PC-3 (cell line): ENCODE measurements around the gene TRAF5. TPM values are rescaled to one million over a fixed set of nuclear protein-coding genes. Genes with fewer than 3 reads are reported as not detected.

Experiments
- ATAC-seq: fragments of 200-7000 bp; cut with Tn5 transposase; 2 replicates; pipeline ENCODE4 v1.9.1; 2020; ENCODE audit warnings: mild to moderate bottlenecking, moderate library complexity
- BruUV-seq: library from RNA; stranded (reverse); fragments of 400-500 nt; replicated peaks from 2 replicates; lab custom pipeline; 2021; lab: Mats Ljungman, UMichigan
- CTCF ChIA-PET: fragments of 300-600 bp; sonication (Branson Sonifier 250); formaldehyde crosslinking; loops from one replicate; lab custom pipeline; 2022; ENCODE audit warnings: antibody characterized with exemption; lab: Charles Lee
- POLR2A ChIA-PET: fragments of 300-600 bp; sonication (Branson Sonifier 250); formaldehyde crosslinking; loops from one replicate; lab custom pipeline; 2022; ENCODE audit warnings: antibody characterized with exemption; ENCODE audit not compliant: unreplicated experiment; lab: Charles Lee
- DNase-seq: peaks from one replicate; pipeline ENCODE4 v3.0.0-alpha.2; 2015
- H2AFZ ChIP-seq: fragments of 300-600 bp; sonication (generic); 2 replicates; pipeline ENCODE4 v1.6.0; 2016; ENCODE audit warnings: antibody characterized with exemption, low read length
- H3F3A ChIP-seq: fragments of 300-600 bp; sonication (generic); one replicate; pipeline ENCODE4 v1.6.0; 2017; ENCODE audit warnings: antibody characterized with exemption, low read length, control low read depth, mild to moderate bottlenecking; ENCODE audit not compliant: unreplicated experiment
- H3K27ac ChIP-seq: fragments of 300-600 bp; sonication (generic); 2 replicates; pipeline ENCODE4 v1.5.1; 2016; ENCODE audit warnings: mild to moderate bottlenecking, low read length
- H3K27me3 ChIP-seq: fragments of 300-600 bp; sonication (generic); 2 replicates; pipeline ENCODE4 v1.6.1; 2016; ENCODE audit warnings: low read length, mixed read lengths
- H3K36me3 ChIP-seq: fragments of 300-600 bp; sonication (generic); 2 replicates; pipeline ENCODE4 v1.6.1; 2016; ENCODE audit warnings: low read depth, mixed run types, low read length, mixed read lengths
- H3K4me1 ChIP-seq: fragments of 300-600 bp; sonication (generic); 2 replicates; pipeline ENCODE4 v1.5.1; 2016; ENCODE audit warnings: low read length; ENCODE audit not compliant: insufficient read depth
- H3K4me2 ChIP-seq: fragments of 300-600 bp; sonication (generic); 2 replicates; pipeline ENCODE4 v1.6.0; 2016; ENCODE audit warnings: low read length
- H3K4me3 ChIP-seq: fragments of 300-600 bp; sonication (generic); 2 replicates; pipeline ENCODE4 v1.5.1; 2016; ENCODE audit warnings: mild to moderate bottlenecking, low read length, mixed read lengths
- H3K79me2 ChIP-seq: fragments of 300-600 bp; sonication (generic); 2 replicates; pipeline ENCODE4 v1.6.1; 2017; ENCODE audit warnings: low read length, mixed read lengths
- H3K9ac ChIP-seq: fragments of 300-600 bp; sonication (generic); 2 replicates; pipeline ENCODE4 v1.6.0; 2016; ENCODE audit warnings: mild to moderate bottlenecking, low read length
- H3K9me2 ChIP-seq: fragments of 300-600 bp; sonication (generic); replicated peaks from 2 replicates; pipeline ENCODE4 v1.6.1; 2016; ENCODE audit warnings: mixed run types, low read length, mixed read lengths
- H3K9me3 ChIP-seq: fragments of 300-600 bp; sonication (generic); 2 replicates; pipeline ENCODE4 v1.6.1; 2016; ENCODE audit warnings: low read length, mixed read lengths
- H4K20me1 ChIP-seq: fragments of 300-600 bp; sonication (generic); 2 replicates; pipeline ENCODE4 v1.6.1; 2016; ENCODE audit warnings: low read length, mixed read lengths
- CTCF ChIP-seq: fragments of 300-600 bp; sonication (generic); conservative IDR thresholded peaks from 2 replicates; pipeline ENCODE4 v1.5.1; 2017; ENCODE audit warnings: antibody characterized with exemption, low read depth, mild to moderate bottlenecking, low read length
- EZH2 ChIP-seq: fragments of 300-600 bp; sonication (generic); IDR thresholded peaks from one replicate; pipeline ENCODE4 v1.6.1; 2017; ENCODE audit warnings: antibody characterized with exemption, mild to moderate bottlenecking, low read length; ENCODE audit not compliant: unreplicated experiment
- EZH2phosphoT487 ChIP-seq: fragments of 300-600 bp; sonication (generic); IDR thresholded peaks from 2 replicates; pipeline ENCODE4 v1.6.1; 2018; ENCODE audit warnings: mild to moderate bottlenecking, antibody characterized with exemption, low read length, borderline replicate concordance
- intact Hi-C: fragments of 100-400 bp; cut with micrococcal nuclease; formaldehyde crosslinking; loops from 2 replicates; pipeline ENCODE4 v1.9.0; 2023
- total RNA-seq: library from RNA; depleted of rRNA; stranded (reverse); fragments of >200 nt; gene quantifications from 2 replicates; pipeline ENCODE4 v1.2.3, GENCODE V29; 2014

The TRAF5 gene
- total RNA-seq, 1 experiment from 2014 or later: 12.2 TPM

GRCh38 chr1:211326140-211326527 lies 499 bp upstream of the TRAF5 start:
- CTCF ChIA-PET: interaction anchor here (0.6 kb wide), 1 partner anchor 18 kb away, joined by 15 read pairs; no protein-coding TSS in a partner anchor
- BruUV-seq: no TSS peak
- no peak for ATAC-seq

GRCh38 chr1:211327346-211327921 lies 801 bp downstream of the TRAF5 start:
- ChIA-PET POLR2A (interaction anchor here (0.9 kb wide), 1 partner anchor 55 kb away, joined by 3 read pairs; no protein-coding TSS in a partner anchor), CTCF (interaction anchor here (0.7 kb wide), 1 partner anchor 297 kb away, joined by 3 read pairs; no protein-coding TSS in a partner anchor)
- Histone ChIP-seq H4K20me1 (no peaks in the 10 kb centered on the region), H3K4me2 (peak overlapping the region; percentile 91), H3K79me2 (no peaks in the 10 kb centered on the region), H3K36me3 (no peaks in the 10 kb centered on the region), H3K27me3 (no peaks in the 10 kb centered on the region), H3K27ac (no peak overlapping the region), H3K9me3 (no peaks in the 10 kb centered on the region), H3K4me3 (peak overlapping the region; percentile 71), H3F3A (no peaks in the 10 kb centered on the region), H2AFZ (peak overlapping the region; percentile 80), H3K9ac (peak overlapping the region; percentile 62), H3K9me2 (no peaks in the 10 kb centered on the region), H3K4me1 (peaks cover 31% of the 10 kb centered on the region)
- ATAC-seq (peak; percentile 45), DNase-seq (peak; percentile 58)
- BruUV-seq: no TSS peak
- intact Hi-C loops: loop anchor here (2.0 kb wide), 1 partner anchor 55 kb away; no protein-coding TSS in a partner anchor
- TF ChIP-seq EZH2 (no peak), CTCF (no peak), EZH2phosphoT487 (no peak)

More at GRCh38 chr1:211326140-211326527, 499 bp upstream of the TRAF5 start:
- DNase-seq: no peak
- Histone ChIP-seq H3K4me3 (peak overlapping the region; percentile 71), H3K27ac (no peak overlapping the region), H3F3A (no peaks in the 10 kb centered on the region), H4K20me1 (no peaks in the 10 kb centered on the region), H3K4me2 (peak overlapping the region; percentile 91), H3K36me3 (no peaks in the 10 kb centered on the region), H3K9me2 (no peaks in the 10 kb centered on the region), H3K9ac (peak overlapping the region; percentile 7; the same call in 1 of the 2 replicates), H2AFZ (peak overlapping the region; percentile 93), H3K79me2 (no peaks in the 10 kb centered on the region), H3K9me3 (no peaks in the 10 kb centered on the region), H3K4me1 (peaks cover 28% of the 10 kb centered on the region), H3K27me3 (no peaks in the 10 kb centered on the region)
- intact Hi-C loops: loop anchor here (2.0 kb wide), 1 partner anchor 57 kb away; no protein-coding TSS in a partner anchor
- no peak for TF ChIP-seq CTCF
- no peak for TF ChIP-seq EZH2
- TF ChIP-seq EZH2phosphoT487: no peak
- POLR2A ChIA-PET: no interaction called here
